Neural crest cell (in vitro differentiated cells): ENCODE data around the gene ANKRD28. TPM values are rescaled to one million over a fixed set of nuclear protein-coding genes. Genes with fewer than 3 reads are reported as not detected.
"Not testable (repeated sequence)": the region's sequence is repeated elsewhere in the genome, so short reads cannot be mapped to it uniquely, and the experiment has no call there.

Source experiments
- DNase-seq: peaks from one replicate; pipeline ENCODE4 v3.0.0; 2021; ENCODE audit warnings: low read depth, mixed read lengths, low spot score
- H3K27ac Mint-ChIP-seq: one replicate; pipeline ENCODE4 v1.8.0; 2021; ENCODE audit warnings: mild to moderate bottlenecking, mixed read lengths; ENCODE audit not compliant: unreplicated experiment
- H3K27me3 Mint-ChIP-seq: 2 replicates; pipeline ENCODE4 v1.8.0; 2021; ENCODE audit warnings: low read depth, mild to moderate bottlenecking, mixed read lengths
- H3K36me3 Mint-ChIP-seq: 2 replicates; pipeline ENCODE4 v1.8.0; 2021; ENCODE audit warnings: low read depth, mild to moderate bottlenecking, mixed read lengths
- H3K4me1 Mint-ChIP-seq: 2 replicates; pipeline ENCODE4 v1.8.0; 2021; ENCODE audit warnings: mixed read lengths
- H3K4me3 Mint-ChIP-seq: one replicate; pipeline ENCODE4 v1.8.0; 2021; ENCODE audit warnings: mild to moderate bottlenecking, mixed read lengths
- H3K9me3 Mint-ChIP-seq: 2 replicates; pipeline ENCODE4 v1.8.0; 2021; ENCODE audit warnings: mixed read lengths
- microRNA-seq: library from miRNA; unstranded; fragments of <30 nt; microRNA quantifications from one replicate; pipeline ENCODE4, GENCODE V29; 2020
- total RNA-seq: library from RNA; stranded (reverse); gene quantifications from 2 replicates; pipeline ENCODE4 v1.2.1, GENCODE V29; 2021
- TF ChIP-seq, protein P1 (sequence below): fragments of 200-600 bp; sonication (generic); conservative IDR thresholded peaks from 2 replicates; pipeline ENCODE4 v1.5.0; 2021; ENCODE audit warnings: antibody characterized with exemption, mild to moderate bottlenecking

ANKRD28 gene
- total RNA-seq, 1 donor from 2014 or later = 34.6 TPM

- DNase-seq = no peak
- Mint-ChIP-seq H3K27ac (peak overlapping the region; percentile 81), H3K4me1 (peaks cover 48% of the 10 kb centered on the region), H3K9me3 (no peaks in the 10 kb centered on the region), H3K27me3 (peaks cover 3% of the 10 kb centered on the region), H3K36me3 (no peaks in the 10 kb centered on the region), H3K4me3 (peak overlapping the region; percentile 50)
- TF ChIP-seq, protein P1, sequence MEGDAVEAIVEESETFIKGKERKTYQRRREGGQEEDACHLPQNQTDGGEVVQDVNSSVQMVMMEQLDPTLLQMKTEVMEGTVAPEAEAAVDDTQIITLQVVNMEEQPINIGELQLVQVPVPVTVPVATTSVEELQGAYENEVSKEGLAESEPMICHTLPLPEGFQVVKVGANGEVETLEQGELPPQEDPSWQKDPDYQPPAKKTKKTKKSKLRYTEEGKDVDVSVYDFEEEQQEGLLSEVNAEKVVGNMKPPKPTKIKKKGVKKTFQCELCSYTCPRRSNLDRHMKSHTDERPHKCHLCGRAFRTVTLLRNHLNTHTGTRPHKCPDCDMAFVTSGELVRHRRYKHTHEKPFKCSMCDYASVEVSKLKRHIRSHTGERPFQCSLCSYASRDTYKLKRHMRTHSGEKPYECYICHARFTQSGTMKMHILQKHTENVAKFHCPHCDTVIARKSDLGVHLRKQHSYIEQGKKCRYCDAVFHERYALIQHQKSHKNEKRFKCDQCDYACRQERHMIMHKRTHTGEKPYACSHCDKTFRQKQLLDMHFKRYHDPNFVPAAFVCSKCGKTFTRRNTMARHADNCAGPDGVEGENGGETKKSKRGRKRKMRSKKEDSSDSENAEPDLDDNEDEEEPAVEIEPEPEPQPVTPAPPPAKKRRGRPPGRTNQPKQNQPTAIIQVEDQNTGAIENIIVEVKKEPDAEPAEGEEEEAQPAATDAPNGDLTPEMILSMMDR = no peak
Observed at GRCh38 chr3:15630646-15631350, 167.0 kb downstream of the ANKRD28 start.

DNA sequence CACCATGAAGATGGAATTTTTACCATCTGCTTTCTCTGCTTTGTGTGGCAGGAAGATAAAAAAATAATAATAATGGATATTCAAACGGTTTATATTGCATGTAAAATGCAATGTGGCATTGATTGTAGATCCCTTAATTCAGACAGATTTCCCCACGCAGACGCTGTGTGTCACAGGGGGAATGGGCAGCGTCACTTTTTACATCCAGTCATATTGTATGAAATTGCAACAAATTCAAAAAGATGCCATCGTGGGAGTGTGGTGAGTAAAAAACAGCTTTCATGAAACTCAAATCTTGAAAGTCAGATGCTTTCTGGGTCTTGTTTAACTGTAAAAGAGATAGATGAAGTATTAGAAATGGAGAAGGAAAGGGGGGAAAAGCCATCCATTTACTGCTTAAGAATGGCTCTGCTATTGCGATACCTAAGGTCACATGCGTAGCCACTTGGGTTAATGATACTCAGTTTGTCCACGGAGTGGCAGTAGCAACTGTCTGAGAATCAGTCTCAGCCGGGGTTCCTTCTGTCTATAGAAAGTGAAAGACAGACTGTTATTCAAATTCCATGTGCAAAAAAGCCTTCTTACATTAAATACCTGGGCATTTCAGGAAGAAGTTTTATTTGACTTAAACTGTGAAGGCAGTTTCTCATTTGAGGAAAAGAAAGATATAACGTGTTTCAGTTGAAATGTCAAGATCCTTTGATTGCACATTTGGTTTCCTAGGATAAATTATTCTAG, 167.8 kb downstream of the ANKRD28 start:
- TF ChIP-seq, protein P1 = peak; percentile 71
- peak; percentile 34 for DNase-seq
- no peak overlapping the region for H3K4me3 Mint-ChIP-seq
- no peaks in the 10 kb centered on the region for H3K9me3 Mint-ChIP-seq
- H3K36me3 Mint-ChIP-seq = no peaks in the 10 kb centered on the region
- H3K4me1 Mint-ChIP-seq = peaks cover 47% of the 10 kb centered on the region
- peaks cover 3% of the 10 kb centered on the region for H3K27me3 Mint-ChIP-seq
- H3K27ac Mint-ChIP-seq = no peak overlapping the region

DNA sequence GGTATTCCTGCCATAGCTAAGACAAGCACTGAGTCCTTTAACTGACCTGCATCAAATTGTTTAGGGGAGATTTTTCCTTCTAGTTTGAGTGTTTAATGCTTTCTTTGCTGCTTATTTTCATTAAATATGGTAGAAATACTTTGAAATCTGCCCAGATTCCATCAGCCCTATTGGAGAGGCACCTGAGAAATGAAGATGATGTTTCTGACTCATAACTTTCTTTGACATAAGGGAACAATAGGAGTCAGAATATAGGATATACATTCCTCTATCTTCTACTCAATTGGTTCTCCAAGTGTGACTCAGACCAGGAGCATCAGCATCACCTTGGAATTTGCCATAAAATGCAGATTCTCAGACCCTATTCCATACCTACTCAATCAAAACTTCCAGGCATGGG, 168.8 kb downstream of the ANKRD28 start:
- no peak overlapping the region for H3K27ac Mint-ChIP-seq
- H3K36me3 Mint-ChIP-seq = no peaks in the 10 kb centered on the region
- no peak for DNase-seq
- H3K9me3 Mint-ChIP-seq = no peaks in the 10 kb centered on the region
- H3K4me1 Mint-ChIP-seq = peaks cover 37% of the 10 kb centered on the region
- H3K4me3 Mint-ChIP-seq = no peak overlapping the region
- H3K27me3 Mint-ChIP-seq = peaks cover 3% of the 10 kb centered on the region
- TF ChIP-seq, protein P1 = no peak

- Mint-ChIP-seq H3K27ac (no peak overlapping the region), H3K27me3 (no peaks in the 10 kb centered on the region), H3K4me3 (no peak overlapping the region), H3K4me1 (no peaks in the 10 kb centered on the region), H3K36me3 (peaks cover 31% of the 10 kb centered on the region), H3K9me3 (peaks cover 18% of the 10 kb centered on the region)
- TF ChIP-seq, protein P1 = no peak
- DNase-seq = no peak
Observed at GRCh38 chr3:15623535-15624440, 174.0 kb downstream of the ANKRD28 start.

- not testable (repeated sequence) for H3K4me3 Mint-ChIP-seq, H3K4me1 Mint-ChIP-seq, H3K27me3 Mint-ChIP-seq, H3K27ac Mint-ChIP-seq, DNase-seq
- Mint-ChIP-seq H3K9me3 (peaks cover 18% of the 10 kb centered on the region), H3K36me3 (peaks cover 31% of the 10 kb centered on the region)
Observed at GRCh38 chr3:15619659-15620464, 177.9 kb downstream of the ANKRD28 start.

Small RNA genes lying within 50 kb of the gene (microRNA-seq; reads per million reads assigned to microRNA genes)
- gene MIR3134 = not detected

Other genes with a start within 250 kb of the ANKRD28 start
- 14.0 and 16.3 TPM in 2 replicates for gene HACL1, start 196.4 kb downstream of the ANKRD28 start, total RNA-seq
- gene BTD, start 196.2 kb downstream of the ANKRD28 start, total RNA-seq = 5.8 and 8.1 TPM in 2 replicates